ENCODE data around the gene IMMP2L.

DNA sequence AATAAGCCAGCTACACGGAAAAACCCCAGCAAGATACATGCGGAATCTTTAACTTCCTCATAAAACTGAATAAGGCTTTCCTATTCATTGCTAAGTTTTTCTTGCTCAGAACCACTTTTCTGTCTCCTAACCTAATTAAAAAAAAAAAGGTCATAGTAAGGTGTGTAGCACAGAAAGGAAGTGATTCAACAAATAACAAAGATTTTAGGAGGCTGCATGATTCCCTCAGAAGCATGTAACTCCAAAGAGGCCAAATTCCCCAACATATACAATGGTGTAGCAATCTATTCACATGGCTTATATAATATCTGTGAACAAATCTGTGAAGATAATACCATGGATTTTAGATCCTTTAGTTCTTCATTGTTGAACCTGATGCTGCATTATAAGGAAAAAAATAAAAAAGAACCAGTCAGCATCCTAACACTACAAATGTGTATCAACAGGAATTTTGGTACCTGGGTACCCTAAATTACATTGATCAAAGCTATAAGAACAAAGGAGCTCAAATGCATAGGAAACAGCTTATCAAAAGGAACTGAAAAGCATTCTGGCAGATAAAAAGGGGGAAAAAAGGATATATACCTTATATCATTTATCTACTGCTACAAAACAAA, 63.8 kb downstream of the IMMP2L start:
- TF ChIP-seq CTCF (optimal IDR thresholded peaks at IDR 0.05 in 1 of 3, IDR thresholded peaks at IDR 0.05 in 1 of 3, conservative IDR thresholded peaks at IDR 0.05 in 1 of 3; ENCODE audit: extremely low read depth in 1 of 3, insufficient read depth in 2 of 3, low read length in 3 of 3) (no peak), EZH2 (IDR thresholded peaks at IDR 0.05; ENCODE audit: low read length) (no peak)

Data from keratinocyte (primary cell).